ENCODE measurements around the gene AFAP1L2. TPM values are rescaled to one million over a fixed set of nuclear protein-coding genes. Genes with fewer than 3 reads are reported as not detected.

AFAP1L2 gene
- total and polyA plus RNA-seq, 9 of the 15 experiments (the other 6 are each of a cell fraction or from before 2014, with no cell fraction given), result 0.07 TPM; not detected in 8

GRCh38 chr10:114359041-114359952, 45.0 kb downstream of the AFAP1L2 start (continued):
- TF ChIP-seq ZKSCAN3 (CRISPR knock-in tag; IDR thresholded peaks at IDR 0.05) (no peak), E2F5 (CRISPR knock-in tag; IDR thresholded peaks at IDR 0.05) (no peak), PYGO2 (tag; IDR thresholded peaks at IDR 0.05) (no peak)

GRCh38 chr10:114357515-114357996, 46.7 kb downstream of the AFAP1L2 start:
- Histone ChIP-seq H4K20me1 (replicated peaks; ENCODE audit: control insufficient read depth, insufficient read depth, low read length) (no peaks in the 10 kb centered on the region), H3K4me1 (replicated peaks in 1 of 2; ENCODE audit: control insufficient read depth in 2 of 2, insufficient read depth in 2 of 2, low read length in 2 of 2) (no peaks in the 10 kb centered on the region), H3K79me2 (ENCODE audit: control insufficient read depth, insufficient read depth, low read length) (no peaks in the 10 kb centered on the region), H3K36me3 (ENCODE audit: control insufficient read depth, insufficient read depth, low read length) (no peaks in the 10 kb centered on the region), H3K4me2 (ENCODE audit: insufficient read depth, low read length) (no peak overlapping the region), H3K27ac (ENCODE audit: extremely low read depth, low read depth, low read length) (no peak overlapping the region), H2AFZ (ENCODE audit: low read depth, low read length) (no peak overlapping the region), H3K27me3 (ENCODE audit: control insufficient read depth in 2 of 2, insufficient read depth in 2 of 2, low read length in 2 of 2) (no peaks in the 10 kb centered on the region; a peak in 1 of 5 replicates), H3K9ac (ENCODE audit: insufficient read depth in 1 of 2, low read depth in 2 of 2, low read length in 2 of 2) (no peak overlapping the region), H3K9me1 (ENCODE audit: control insufficient read depth, insufficient read depth, low read length) (no peaks in the 10 kb centered on the region), H3K4me3 (no peak overlapping the region), H3K9me3 (replicated peaks; ENCODE audit: control insufficient read depth, insufficient read depth, low read depth, low read length) (no peaks in the 10 kb centered on the region)
- ATAC-seq (no peak), FAIRE-seq (no peak), DNase-seq (ENCODE audit: extremely low read depth in 1 of 4, low spot score in 3 of 4) (no peak)
- no TSS peak for BruUV-seq (replicated peaks)
- in situ Hi-C loops (cut with MboI) (no loop called here), intact Hi-C loops (cut with micrococcal nuclease) (no loop called here)
- ChIA-PET CTCF (ENCODE audit: low intra/inter-chr PET ratio) (no interaction called here), POLR2A (no interaction called here)
- WGBS (ENCODE audit: insufficient coverage, low coverage, missing lambda C conversion rate), result 0% methylated on average over 2 of the region's 2 CpGs
- TF ChIP-seq EWSR1 (IDR thresholded peaks at IDR 0.05; ENCODE audit: borderline replicate concordance, low read depth, partially characterized antibody) (no peak), BDP1 (IDR thresholded peaks at IDR 0.05; ENCODE audit: insufficient read depth, insufficient read length) (no peak), POLR3G (IDR thresholded peaks at IDR 0.05; ENCODE audit: extremely low read depth, insufficient read length, insufficient replicate concordance) (no peak), HDGF (IDR thresholded peaks at IDR 0.05) (no peak), AFF1 (IDR thresholded peaks at IDR 0.05; ENCODE audit: low read depth in 1 of 2, partially characterized antibody in 2 of 2) (no peak), NUFIP1 (IDR thresholded peaks at IDR 0.05; ENCODE audit: partially characterized antibody) (no peak), STAT6 (CRISPR knock-in tag; IDR thresholded peaks at IDR 0.05) (no peak), NCOR1 (IDR thresholded peaks at IDR 0.05) (no peak)

Data from K562 (cell line).